Fibroblast of lung (primary cell): ENCODE measurements around the gene NCL.

ENCODE experiments used
- EZH2 ChIP-seq: IDR thresholded peaks from 2 replicates; pipeline ENCODE4 v1.5.1; 2012; ENCODE audit warnings: low read length, control low read depth, mild to moderate bottlenecking; ENCODE audit errors: missing control alignments
- TF ChIP-seq, protein P1 (sequence below), 2 donors: IDR thresholded peaks in 1 of 2; conservative IDR thresholded peaks in 1 of 2; 1 replicate in 1 of 2; 2 replicates in 1 of 2; pipeline ENCODE4 v1.5.1; 2011 to 2012; ENCODE audit warnings: low read length in 2 of 2, control low read depth in 1 of 2, inconsistent platforms in 1 of 2, low read depth in 1 of 2, mild to moderate bottlenecking in 1 of 2

DNA sequence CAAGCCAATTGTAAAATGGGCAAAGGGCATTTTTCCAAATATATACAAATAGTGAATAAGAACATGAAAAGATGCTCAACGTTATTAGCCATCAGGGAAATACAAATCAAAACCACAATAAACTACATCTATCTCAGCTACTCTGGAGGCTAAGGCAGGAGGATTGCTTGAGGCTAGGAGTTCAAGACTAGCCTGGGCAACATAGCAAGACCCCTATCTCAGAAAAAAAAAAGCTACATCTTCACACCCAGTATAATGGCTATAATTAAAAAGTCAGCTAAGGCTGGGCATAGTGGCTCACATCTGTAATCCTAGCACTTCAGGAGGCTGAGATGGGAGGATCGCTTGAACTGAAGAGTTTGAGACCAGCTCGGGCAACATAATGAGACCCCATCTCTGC, 12.6 kb upstream of the NCL start:
- TF ChIP-seq, protein P1, sequence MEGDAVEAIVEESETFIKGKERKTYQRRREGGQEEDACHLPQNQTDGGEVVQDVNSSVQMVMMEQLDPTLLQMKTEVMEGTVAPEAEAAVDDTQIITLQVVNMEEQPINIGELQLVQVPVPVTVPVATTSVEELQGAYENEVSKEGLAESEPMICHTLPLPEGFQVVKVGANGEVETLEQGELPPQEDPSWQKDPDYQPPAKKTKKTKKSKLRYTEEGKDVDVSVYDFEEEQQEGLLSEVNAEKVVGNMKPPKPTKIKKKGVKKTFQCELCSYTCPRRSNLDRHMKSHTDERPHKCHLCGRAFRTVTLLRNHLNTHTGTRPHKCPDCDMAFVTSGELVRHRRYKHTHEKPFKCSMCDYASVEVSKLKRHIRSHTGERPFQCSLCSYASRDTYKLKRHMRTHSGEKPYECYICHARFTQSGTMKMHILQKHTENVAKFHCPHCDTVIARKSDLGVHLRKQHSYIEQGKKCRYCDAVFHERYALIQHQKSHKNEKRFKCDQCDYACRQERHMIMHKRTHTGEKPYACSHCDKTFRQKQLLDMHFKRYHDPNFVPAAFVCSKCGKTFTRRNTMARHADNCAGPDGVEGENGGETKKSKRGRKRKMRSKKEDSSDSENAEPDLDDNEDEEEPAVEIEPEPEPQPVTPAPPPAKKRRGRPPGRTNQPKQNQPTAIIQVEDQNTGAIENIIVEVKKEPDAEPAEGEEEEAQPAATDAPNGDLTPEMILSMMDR (conservative IDR thresholded peaks at IDR 0.05 in 1 of 2, IDR thresholded peaks at IDR 0.05 in 1 of 2; ENCODE audit: low read depth in 1 of 2, low read length in 2 of 2) = no peak
- TF ChIP-seq EZH2 = no peak
